Stimulated activated CD8-positive, alpha-beta memory T cell treated with anti-CD3 and anti-CD28 coated beads, Interleukin-15, amount 100 ng/mL, for 24 hours (primary cell): ENCODE results near the gene TRMT11.

Experiments
- DNase-seq: peaks from one replicate; pipeline ENCODE4 v3.0.0-alpha.2; 2020; ENCODE audit warnings: low read depth

TRMT11 gene

DNA sequence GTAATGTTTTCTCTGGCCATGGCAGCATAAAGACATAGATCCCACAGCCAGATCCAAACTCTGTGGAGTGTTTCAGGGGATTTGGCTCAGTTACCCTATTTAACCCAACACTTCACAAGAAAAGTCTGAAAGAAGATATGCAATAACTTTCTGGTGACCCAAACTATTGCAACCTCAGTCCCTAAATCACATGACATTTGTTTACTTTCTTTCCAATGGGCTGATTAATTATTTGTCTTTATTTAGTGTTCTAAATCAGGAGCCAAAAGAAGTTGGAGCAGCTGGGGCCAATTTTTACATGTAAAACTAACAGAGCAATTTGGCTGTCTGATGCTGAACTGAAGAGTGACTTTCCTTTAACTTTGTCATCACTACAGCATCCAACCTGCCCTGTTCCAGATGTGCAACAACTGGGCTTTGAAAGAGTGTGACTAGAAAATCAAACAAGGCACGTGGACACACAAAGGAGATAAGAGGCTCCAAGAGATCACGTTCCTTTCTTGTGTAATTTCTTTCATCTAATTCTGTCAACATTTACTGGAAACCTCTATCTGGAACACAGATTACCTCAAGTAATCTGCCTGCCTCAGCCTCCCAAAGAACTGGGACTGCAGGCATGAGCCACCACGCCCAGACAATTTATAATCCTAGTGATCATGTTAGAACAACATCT, 90.8 kb downstream of the TRMT11 start:
- no peak for DNase-seq

DNA sequence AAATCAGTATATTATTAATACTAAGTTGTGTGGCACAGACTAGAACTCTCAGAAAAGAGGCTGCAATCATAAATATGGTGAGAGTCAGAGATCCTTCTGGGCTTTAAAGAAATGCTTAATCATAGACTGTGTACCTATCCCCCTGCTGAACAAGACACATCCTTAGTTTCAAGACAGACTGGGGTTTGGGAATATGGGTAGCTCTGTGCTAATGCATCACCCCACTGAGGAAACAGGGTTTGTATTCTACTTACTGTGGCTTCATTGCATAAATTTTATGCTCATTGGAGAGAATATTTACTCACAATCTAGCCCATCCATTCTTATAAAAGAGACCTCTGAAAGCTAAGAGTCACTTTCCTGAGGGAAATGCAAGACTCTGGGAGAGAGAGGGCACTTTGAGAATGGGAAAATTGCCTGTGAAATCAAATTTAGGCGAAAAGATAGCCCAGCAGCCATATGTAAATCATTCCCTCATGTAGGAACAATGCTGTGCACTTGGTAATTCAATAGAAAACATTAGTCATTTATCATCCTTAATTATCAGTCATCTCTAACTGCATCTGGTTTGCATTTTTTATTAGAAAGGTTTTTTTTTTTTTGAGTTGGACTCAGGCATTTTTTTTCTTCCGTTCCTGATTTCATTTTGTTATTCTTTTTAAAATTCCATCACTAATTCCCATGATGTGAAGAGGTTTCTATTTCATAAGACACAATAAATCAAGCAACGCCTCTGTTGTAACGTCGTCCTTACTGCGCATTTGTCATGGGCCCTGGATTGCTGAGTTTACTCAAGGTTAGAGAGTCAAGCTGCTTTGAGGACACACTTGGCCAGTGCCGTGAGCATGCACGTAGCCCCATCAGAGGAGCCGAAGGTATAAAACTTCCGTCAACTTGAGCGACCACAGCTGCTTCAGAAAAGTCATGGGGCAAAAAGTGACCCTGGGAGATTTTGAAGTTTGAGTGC, 91.8 kb downstream of the TRMT11 start:
- no peak for DNase-seq

DNA sequence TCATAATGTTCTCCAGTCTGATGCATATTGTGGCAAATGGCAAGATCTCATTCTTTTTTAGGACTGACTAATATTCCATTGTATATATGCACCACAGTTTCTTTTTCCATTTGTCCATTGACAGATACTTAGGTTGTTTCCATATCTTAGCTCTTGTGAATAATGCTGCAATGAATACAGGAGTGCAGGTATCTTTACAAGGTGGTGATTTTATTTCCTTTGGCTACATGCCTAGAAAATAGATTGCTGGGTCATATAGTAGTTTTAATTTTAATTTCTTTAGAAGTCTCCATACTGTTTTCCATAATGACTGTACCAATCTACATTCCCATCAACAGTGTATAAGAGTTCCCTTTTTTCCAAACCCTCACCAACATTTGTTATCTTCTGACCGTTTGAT, 97.5 kb downstream of the TRMT11 start:
- no peak for DNase-seq

DNA sequence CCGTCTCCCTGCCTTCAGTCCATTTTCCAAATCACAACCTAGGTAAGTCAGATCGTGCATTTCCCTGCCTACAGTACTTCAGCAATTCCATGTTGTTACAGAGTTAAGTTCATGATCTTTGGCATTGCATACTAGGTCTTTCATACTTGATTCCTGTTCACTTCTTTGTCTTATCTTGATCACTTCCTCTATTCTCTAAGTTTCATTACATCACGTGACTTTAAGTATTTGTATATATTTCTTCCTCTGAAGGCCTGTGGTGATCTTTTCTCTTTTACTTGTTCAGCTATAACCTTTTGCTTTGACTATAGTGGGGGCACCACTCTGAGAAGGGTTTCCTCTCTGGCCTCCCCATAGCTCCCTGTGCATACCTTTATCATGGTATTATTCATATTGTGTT, 100.2 kb downstream of the TRMT11 start:
- no peak for DNase-seq
